Measurements from ENCODE around the gene ZNF618. TPM values are rescaled to one million over a fixed set of nuclear protein-coding genes. Genes with fewer than 3 reads are reported as not detected.

The ZNF618 gene
- total RNA-seq, 1 experiment from 2014 or later = 22.0 TPM

DNA sequence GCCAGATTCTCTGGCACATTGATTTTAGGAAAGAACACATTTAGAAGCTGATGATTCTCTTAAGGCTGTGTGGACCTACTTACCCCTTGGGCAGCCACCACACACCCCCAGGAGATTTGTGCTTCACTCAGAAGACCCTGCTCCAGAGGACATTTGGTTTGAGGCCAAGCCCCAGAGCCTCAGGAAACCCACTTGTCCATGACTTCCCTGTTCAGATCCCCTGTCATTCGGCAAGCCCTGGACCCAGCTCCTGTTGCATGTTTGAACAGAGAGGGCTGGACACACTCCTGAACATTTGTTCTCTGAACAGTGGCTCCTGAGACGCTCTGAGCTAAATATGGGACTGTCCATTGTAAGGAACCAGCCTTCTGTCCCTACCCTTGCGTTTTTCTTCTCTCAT is 119.9 kb downstream of the ZNF618 start:
- TF ChIP-seq, protein P1, sequence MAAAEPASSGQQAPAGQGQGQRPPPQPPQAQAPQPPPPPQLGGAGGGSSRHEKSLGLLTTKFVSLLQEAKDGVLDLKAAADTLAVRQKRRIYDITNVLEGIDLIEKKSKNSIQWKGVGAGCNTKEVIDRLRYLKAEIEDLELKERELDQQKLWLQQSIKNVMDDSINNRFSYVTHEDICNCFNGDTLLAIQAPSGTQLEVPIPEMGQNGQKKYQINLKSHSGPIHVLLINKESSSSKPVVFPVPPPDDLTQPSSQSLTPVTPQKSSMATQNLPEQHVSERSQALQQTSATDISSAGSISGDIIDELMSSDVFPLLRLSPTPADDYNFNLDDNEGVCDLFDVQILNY (CRISPR knock-in tag; IDR thresholded peaks at IDR 0.05) = no peak
- H3K27ac Mint-ChIP-seq = no peak overlapping the region
- DNase-seq (ENCODE audit: low spot score) (no peak), ATAC-seq (no peak)
- ChIA-PET CTCF (no interaction called here), POLR2A (no interaction called here)
- H3K27me3 Mint-ChIP-seq (ENCODE audit: low read depth) = no peaks in the 10 kb centered on the region
- H3K9me3 Mint-ChIP-seq = no peaks in the 10 kb centered on the region
- H3K4me3 Mint-ChIP-seq = no peak overlapping the region
- H3K36me3 Mint-ChIP-seq = no peaks in the 10 kb centered on the region
- H3K4me1 Mint-ChIP-seq = no peaks in the 10 kb centered on the region

DNA sequence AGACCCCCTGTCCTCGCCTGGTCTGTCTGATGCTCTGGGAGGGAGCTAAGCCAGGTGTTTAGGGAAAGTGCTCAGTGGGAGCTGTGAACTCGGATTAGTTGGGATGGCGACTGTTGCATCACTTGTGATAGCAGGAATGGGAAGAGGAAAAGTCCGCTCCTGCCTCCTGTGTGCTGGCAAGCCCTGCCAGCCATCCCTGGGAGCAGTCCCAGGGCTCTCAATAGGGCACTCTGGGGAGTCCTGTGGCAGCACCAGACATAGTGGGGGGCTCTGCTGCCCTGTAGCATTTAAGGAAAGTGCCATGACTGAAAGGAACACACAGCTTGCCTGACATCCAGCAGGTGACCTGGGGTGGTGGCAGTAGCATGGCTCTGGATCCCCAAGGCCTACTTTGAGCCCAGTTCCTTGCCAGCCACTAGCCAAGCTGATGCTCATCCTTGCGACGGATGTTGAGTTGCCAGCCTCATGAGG is 120.5 kb downstream of the ZNF618 start:
- ChIA-PET POLR2A (no interaction called here), CTCF (no interaction called here)
- no peaks in the 10 kb centered on the region for H3K27me3 Mint-ChIP-seq (ENCODE audit: low read depth)
- DNase-seq (ENCODE audit: low spot score) (no peak), ATAC-seq (no peak)
- no peaks in the 10 kb centered on the region for H3K9me3 Mint-ChIP-seq
- no peaks in the 10 kb centered on the region for H3K36me3 Mint-ChIP-seq
- no peak overlapping the region for H3K4me3 Mint-ChIP-seq
- H3K27ac Mint-ChIP-seq = no peak overlapping the region
- H3K4me1 Mint-ChIP-seq = no peaks in the 10 kb centered on the region
- TF ChIP-seq, protein P2, sequence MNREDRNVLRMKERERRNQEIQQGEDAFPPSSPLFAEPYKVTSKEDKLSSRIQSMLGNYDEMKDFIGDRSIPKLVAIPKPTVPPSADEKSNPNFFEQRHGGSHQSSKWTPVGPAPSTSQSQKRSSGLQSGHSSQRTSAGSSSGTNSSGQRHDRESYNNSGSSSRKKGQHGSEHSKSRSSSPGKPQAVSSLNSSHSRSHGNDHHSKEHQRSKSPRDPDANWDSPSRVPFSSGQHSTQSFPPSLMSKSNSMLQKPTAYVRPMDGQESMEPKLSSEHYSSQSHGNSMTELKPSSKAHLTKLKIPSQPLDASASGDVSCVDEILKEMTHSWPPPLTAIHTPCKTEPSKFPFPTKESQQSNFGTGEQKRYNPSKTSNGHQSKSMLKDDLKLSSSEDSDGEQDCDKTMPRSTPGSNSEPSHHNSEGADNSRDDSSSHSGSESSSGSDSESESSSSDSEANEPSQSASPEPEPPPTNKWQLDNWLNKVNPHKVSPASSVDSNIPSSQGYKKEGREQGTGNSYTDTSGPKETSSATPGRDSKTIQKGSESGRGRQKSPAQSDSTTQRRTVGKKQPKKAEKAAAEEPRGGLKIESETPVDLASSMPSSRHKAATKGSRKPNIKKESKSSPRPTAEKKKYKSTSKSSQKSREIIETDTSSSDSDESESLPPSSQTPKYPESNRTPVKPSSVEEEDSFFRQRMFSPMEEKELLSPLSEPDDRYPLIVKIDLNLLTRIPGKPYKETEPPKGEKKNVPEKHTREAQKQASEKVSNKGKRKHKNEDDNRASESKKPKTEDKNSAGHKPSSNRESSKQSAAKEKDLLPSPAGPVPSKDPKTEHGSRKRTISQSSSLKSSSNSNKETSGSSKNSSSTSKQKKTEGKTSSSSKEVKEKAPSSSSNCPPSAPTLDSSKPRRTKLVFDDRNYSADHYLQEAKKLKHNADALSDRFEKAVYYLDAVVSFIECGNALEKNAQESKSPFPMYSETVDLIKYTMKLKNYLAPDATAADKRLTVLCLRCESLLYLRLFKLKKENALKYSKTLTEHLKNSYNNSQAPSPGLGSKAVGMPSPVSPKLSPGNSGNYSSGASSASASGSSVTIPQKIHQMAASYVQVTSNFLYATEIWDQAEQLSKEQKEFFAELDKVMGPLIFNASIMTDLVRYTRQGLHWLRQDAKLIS (CRISPR knock-in tag; IDR thresholded peaks at IDR 0.05; ENCODE audit: borderline replicate concordance) = no peak
- no peak for TF ChIP-seq ZNF423 (CRISPR knock-in tag; IDR thresholded peaks at IDR 0.05)
- TF ChIP-seq, protein P3, sequence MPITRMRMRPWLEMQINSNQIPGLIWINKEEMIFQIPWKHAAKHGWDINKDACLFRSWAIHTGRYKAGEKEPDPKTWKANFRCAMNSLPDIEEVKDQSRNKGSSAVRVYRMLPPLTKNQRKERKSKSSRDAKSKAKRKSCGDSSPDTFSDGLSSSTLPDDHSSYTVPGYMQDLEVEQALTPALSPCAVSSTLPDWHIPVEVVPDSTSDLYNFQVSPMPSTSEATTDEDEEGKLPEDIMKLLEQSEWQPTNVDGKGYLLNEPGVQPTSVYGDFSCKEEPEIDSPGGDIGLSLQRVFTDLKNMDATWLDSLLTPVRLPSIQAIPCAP (CRISPR knock-in tag; IDR thresholded peaks at IDR 0.05) = no peak
- TF ChIP-seq, protein P4, sequence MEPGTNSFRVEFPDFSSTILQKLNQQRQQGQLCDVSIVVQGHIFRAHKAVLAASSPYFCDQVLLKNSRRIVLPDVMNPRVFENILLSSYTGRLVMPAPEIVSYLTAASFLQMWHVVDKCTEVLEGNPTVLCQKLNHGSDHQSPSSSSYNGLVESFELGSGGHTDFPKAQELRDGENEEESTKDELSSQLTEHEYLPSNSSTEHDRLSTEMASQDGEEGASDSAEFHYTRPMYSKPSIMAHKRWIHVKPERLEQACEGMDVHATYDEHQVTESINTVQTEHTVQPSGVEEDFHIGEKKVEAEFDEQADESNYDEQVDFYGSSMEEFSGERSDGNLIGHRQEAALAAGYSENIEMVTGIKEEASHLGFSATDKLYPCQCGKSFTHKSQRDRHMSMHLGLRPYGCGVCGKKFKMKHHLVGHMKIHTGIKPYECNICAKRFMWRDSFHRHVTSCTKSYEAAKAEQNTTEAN (CRISPR knock-in tag; IDR thresholded peaks at IDR 0.05) = no peak
- no peak for TF ChIP-seq MXD4 (CRISPR knock-in tag; IDR thresholded peaks at IDR 0.05; ENCODE audit: borderline replicate concordance)
- TF ChIP-seq ESRRA (CRISPR knock-in tag; IDR thresholded peaks at IDR 0.05; ENCODE audit: borderline replicate concordance) = no peak
- TF ChIP-seq HMGA2 (CRISPR knock-in tag; IDR thresholded peaks at IDR 0.05) = no peak
- TF ChIP-seq TEAD4 (CRISPR knock-in tag; IDR thresholded peaks at IDR 0.05) = no peak
- no peak for TF ChIP-seq CDX4 (CRISPR knock-in tag; IDR thresholded peaks at IDR 0.05; ENCODE audit: borderline replicate concordance)
- no peak for TF ChIP-seq NFYB (CRISPR knock-in tag; conservative IDR thresholded peaks at IDR 0.05; ENCODE audit: low read depth)
- TF ChIP-seq, protein P5, sequence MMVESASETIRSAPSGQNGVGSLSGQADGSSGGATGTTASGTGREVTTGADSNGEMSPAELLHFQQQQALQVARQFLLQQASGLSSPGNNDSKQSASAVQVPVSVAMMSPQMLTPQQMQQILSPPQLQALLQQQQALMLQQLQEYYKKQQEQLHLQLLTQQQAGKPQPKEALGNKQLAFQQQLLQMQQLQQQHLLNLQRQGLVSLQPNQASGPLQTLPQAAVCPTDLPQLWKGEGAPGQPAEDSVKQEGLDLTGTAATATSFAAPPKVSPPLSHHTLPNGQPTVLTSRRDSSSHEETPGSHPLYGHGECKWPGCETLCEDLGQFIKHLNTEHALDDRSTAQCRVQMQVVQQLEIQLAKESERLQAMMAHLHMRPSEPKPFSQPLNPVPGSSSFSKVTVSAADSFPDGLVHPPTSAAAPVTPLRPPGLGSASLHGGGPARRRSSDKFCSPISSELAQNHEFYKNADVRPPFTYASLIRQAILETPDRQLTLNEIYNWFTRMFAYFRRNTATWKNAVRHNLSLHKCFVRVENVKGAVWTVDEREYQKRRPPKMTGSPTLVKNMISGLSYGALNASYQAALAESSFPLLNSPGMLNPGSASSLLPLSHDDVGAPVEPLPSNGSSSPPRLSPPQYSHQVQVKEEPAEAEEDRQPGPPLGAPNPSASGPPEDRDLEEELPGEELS (CRISPR knock-in tag; IDR thresholded peaks at IDR 0.05) = no peak
- no peak for TF ChIP-seq JUN (CRISPR knock-in tag; IDR thresholded peaks at IDR 0.05)
- TF ChIP-seq ZNF281 (CRISPR knock-in tag; IDR thresholded peaks at IDR 0.05) = no peak
- TF ChIP-seq, protein P6, sequence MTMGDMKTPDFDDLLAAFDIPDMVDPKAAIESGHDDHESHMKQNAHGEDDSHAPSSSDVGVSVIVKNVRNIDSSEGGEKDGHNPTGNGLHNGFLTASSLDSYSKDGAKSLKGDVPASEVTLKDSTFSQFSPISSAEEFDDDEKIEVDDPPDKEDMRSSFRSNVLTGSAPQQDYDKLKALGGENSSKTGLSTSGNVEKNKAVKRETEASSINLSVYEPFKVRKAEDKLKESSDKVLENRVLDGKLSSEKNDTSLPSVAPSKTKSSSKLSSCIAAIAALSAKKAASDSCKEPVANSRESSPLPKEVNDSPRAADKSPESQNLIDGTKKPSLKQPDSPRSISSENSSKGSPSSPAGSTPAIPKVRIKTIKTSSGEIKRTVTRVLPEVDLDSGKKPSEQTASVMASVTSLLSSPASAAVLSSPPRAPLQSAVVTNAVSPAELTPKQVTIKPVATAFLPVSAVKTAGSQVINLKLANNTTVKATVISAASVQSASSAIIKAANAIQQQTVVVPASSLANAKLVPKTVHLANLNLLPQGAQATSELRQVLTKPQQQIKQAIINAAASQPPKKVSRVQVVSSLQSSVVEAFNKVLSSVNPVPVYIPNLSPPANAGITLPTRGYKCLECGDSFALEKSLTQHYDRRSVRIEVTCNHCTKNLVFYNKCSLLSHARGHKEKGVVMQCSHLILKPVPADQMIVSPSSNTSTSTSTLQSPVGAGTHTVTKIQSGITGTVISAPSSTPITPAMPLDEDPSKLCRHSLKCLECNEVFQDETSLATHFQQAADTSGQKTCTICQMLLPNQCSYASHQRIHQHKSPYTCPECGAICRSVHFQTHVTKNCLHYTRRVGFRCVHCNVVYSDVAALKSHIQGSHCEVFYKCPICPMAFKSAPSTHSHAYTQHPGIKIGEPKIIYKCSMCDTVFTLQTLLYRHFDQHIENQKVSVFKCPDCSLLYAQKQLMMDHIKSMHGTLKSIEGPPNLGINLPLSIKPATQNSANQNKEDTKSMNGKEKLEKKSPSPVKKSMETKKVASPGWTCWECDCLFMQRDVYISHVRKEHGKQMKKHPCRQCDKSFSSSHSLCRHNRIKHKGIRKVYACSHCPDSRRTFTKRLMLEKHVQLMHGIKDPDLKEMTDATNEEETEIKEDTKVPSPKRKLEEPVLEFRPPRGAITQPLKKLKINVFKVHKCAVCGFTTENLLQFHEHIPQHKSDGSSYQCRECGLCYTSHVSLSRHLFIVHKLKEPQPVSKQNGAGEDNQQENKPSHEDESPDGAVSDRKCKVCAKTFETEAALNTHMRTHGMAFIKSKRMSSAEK (CRISPR knock-in tag; IDR thresholded peaks at IDR 0.05; ENCODE audit: borderline replicate concordance) = no peak
- TF ChIP-seq ZNF671 (CRISPR knock-in tag; IDR thresholded peaks at IDR 0.05) = no peak
- no peak for TF ChIP-seq TP53 (CRISPR knock-in tag; IDR thresholded peaks at IDR 0.05)
- TF ChIP-seq MAX (CRISPR knock-in tag; IDR thresholded peaks at IDR 0.05) = no peak
